ENCODE data around the gene SMC3.

Gene SMC3

GRCh38 chr10:110648692-110649346 is 81.3 kb downstream of the SMC3 start:
- peak in 2 of 3 donors; percentile 56 to 57 for DNase-seq

DNA sequence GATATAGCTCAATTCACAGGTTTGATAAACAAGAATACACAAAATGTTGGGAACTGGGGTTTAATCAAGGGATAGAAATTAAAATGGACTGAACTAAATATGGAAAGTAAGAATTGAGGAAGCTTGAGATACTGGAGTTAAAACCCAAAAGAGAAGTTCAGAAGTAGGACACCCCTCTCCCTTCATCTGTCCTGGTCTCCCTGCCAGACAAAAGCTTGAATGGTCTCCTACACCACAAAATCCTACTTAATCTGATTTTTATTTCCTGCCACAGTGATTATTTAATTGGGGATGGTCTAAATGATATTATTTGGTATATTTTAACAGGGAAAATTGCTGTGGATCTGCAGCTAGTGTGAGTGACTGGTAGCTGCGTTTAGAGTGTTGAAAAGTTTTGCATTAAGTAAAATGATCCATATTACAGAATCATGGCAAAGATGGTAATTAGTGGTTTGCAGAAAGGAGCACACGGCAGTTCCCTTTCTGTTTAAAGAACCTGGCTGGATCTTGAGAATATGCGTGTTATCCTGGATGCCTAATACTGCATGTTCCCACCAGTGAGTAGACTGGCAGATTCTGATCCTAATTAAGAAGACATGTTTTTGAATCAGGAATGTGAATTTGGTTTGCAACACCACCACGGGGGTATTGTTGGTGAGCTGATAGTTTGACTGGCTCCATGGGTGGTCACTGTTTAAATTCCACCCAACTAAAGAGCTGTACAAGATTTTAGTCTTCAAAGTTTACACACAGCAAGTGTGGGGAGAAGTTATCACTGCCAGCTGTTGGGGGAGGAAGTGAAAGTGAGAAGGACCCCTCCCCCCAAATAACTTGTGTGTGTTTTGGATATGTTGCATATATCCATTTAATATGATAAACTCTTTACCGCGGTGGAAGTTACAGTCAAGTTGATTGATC is 82.1 kb downstream of the SMC3 start:
- no peak for DNase-seq

- DNase-seq = no peak
Observed at GRCh38 chr10:110650265-110650668, 82.8 kb downstream of the SMC3 start.

DNA sequence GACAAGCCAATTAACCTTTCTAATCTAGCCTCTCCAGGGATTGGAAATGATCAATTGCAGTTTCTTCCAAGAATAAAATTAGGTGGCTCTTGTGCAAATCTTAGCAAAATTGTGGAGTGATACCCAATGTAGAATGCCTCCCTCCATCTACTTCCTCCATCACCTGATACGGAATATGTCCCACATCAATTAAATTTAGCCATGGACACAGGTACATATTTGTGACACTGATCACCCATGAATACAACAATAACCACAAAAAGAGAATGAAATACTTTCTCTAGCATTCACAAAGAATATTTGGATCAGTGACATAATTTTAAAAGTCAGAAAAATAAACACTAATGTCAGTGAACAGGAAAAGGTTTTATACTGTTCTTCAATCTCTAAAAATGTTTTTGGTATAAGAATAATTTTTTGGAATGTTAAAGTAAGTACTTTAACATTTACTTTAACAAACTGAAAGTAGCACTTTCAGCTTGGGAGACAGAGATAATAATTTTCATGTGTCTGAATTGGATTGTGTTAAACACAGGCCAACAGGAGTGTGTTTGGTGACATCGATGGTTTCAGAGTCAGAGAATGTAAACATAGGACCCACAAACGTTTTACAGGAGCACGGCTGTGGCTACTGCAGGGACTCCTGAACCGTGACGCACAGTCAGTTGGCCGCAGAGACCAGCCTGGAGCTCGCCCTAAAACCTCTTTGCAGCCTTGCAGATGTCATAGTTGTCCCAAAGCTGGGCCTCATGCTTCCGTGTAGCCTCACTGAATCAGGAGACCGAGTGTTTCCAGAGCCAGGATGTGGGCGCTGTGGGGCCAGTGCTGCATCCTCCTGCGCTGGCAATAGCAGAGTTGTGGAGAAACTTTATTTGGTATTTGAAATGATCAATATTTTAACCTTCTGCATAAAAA is 83.8 kb downstream of the SMC3 start:
- DNase-seq = no peak

DNA sequence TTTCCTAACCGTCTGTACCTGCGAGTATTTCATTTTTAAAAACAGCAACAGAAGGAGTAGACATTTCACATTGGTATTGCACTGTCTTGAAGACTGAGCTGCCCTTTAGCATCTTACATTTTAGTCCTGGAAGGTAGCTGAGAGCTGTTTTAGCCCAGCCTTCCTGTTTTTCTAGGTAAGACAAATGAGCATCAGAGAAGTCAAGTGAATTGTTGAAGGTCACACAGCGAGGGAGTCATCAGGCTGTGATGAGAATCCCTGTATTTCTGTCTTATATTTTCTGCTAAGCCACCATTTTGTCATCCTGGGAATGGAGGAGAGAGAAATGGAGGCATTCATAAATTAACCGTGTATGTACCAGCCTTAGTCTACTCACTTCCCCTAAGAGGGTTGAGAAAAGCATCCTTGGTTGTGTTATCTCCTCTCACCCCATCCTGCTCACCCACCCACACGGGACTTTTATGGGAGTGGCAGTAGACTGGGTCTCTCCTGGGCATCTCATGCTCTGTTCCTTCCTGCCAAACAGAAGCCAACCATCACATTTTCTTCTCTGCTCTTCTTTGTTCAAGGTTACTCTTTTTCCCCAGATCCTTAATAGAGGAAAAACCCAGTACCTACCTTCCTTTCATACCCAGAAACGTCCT is 85.1 kb downstream of the SMC3 start:
- no peak for DNase-seq

Data from suppressor macrophage treated with lipopolysaccharide for 1 hour (primary cell).